Measurements from ENCODE around the gene CEP76.

DNA sequence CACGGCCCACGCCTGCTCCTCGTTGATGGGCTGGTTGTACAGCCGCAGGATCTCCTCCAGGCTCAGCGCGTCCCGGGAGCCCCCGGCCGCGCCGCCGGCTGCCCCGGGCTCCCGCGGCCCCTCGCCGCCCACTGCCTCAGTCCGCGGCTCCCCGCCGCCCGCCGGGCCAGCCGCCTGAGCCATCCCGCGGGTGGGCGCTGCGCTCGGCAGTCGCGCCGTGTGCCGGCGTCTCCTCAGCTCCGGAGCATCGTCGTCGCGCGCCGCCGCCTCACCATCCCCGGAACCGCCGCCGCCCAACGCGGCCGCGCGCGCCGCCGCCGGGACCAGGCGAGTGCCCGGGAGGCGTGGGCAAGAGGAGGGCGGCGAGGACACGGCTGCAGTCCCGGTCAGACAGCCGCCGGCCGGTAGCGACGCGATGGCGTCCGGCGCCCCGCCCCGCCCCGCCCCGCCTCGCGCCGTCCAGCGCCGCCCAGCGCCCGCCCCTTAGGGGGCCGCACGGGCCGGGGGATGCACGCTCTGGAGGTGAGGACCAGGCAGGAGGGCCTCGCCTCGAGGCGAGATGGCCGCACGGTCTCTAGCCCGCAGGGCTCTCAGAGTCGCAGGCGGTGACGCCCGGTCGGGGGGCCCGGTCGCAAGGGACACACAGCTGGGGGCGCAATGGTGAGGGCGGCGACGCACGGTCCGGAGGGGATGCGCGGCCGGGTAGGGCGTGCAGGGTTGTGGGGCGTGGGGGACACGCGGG lies 44.7 kb downstream of the CEP76 start, which contains the start of gene SPIRE1:
- TF ChIP-seq, protein P1, sequence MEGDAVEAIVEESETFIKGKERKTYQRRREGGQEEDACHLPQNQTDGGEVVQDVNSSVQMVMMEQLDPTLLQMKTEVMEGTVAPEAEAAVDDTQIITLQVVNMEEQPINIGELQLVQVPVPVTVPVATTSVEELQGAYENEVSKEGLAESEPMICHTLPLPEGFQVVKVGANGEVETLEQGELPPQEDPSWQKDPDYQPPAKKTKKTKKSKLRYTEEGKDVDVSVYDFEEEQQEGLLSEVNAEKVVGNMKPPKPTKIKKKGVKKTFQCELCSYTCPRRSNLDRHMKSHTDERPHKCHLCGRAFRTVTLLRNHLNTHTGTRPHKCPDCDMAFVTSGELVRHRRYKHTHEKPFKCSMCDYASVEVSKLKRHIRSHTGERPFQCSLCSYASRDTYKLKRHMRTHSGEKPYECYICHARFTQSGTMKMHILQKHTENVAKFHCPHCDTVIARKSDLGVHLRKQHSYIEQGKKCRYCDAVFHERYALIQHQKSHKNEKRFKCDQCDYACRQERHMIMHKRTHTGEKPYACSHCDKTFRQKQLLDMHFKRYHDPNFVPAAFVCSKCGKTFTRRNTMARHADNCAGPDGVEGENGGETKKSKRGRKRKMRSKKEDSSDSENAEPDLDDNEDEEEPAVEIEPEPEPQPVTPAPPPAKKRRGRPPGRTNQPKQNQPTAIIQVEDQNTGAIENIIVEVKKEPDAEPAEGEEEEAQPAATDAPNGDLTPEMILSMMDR (IDR thresholded peaks at IDR 0.05), result peak in 1 of 6 experiments; percentile 4
- TF ChIP-seq POLR2A (IDR thresholded peaks at IDR 0.05), result peak in 1 of 2 donors; percentile 82
